Left cardiac atrium (tissue), 4 donors: ENCODE measurements around the gene LMNA. TPM values are rescaled to one million over a fixed set of nuclear protein-coding genes. Genes with fewer than 3 reads are reported as not detected.

Experiments used
- ATAC-seq, 2 donors: fragments of 200-7000 bp; cut with Tn5 transposase; one replicate each; pipeline ENCODE4 v1.9.1; 2020; ENCODE audit warnings: mild to moderate bottlenecking in 2 of 2, moderate library complexity in 2 of 2
- DNase-seq: peaks from one replicate; pipeline ENCODE4 v3.0.0-alpha.2; 2020
- intact Hi-C, 2 donors: fragments of 100-400 bp; cut with DNase I; formaldehyde crosslinking; loops; one replicate each; pipeline versions ENCODE4 v1.14.1 to v1.15.1; 2022 to 2023
- total RNA-seq, 2 donors: library from RNA; stranded (reverse); fragmentation: NEBNext Ultra II Directional; extraction: Animal tissue kit (Norgen Biotek cat#: 25700); gene quantifications; one replicate each; pipeline ENCODE4 v1.2.1, GENCODE V29; 2021
- donor health status: DM: no; HTN: yes; CAD: no.
- donor health status: DM: no; HTN: yes; CAD: no; lungs with severe emphysema.
- donor health status: DM: yes; HTN: yes; CAD: no.
- donor health status: Dilated cardiomyopathy.

The LMNA gene
- total RNA-seq, 2 donors from 2014 or later: 264 to 384 TPM

DNA sequence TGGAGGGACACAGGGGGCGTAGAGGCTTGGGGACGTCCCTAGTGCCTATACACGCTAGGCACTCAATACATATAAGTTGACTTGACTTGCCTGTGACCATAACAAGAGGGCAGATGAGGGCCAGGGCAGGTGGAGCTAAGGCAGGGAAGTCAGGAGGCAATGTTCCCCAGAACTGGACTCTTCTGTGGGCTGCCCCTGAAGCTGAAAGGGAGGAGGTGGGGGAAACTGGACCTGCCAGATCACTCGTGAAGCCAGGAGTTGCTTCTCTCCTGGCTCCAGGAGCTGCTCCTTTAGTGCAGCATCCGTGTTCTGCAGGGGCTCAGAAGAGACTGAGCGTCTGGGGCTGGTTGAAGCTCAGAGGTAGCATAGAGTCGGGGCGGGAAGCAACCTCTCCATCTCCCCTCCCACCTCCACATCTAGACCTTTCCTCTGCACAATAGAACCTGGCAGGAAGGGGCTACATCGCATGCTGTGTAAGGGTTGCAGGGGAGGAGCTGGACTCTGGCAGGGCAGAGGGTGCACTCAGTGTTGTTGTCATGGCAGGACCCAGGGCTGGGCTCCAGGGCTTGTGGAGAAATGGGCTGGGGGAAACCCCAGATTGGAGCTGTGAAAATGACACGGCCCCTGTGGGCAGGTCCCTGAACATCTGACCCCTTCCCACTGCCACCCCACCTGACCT is 36.0 kb downstream of the LMNA start:
- no peak for DNase-seq
- intact Hi-C loops: no loop called here
- ATAC-seq: no peak

DNA sequence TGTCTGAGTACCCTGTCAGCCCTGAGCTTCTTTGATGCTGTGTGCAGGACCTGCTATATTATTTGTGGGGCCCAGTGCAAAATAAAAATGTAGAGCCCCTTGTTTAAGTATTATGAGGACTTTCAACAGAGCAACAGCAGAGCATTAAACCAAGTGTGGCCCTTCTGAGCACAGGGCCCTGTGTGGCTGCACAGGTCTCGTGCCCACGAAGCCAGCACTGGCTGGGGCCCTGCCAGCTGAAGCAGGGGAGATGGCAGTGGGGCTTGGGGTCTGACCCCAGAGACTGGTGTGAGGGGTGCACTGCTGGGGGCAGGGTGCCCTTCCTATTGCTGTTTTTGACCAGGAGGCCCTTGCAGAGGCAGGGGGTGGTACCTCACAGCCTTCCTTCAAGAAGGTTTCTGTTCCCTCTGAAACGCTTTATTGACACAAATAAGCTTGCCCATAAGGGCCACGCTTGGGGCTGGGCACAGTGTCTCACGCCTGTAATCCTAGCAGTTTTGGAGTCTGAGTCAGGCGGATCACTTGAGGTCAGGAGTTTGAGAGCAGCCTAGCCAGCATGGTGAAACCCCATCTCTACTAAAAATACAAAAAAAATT is 36.7 kb downstream of the LMNA start:
- DNase-seq (no peak), ATAC-seq (no peak)
- intact Hi-C loops: no loop called here

DNA sequence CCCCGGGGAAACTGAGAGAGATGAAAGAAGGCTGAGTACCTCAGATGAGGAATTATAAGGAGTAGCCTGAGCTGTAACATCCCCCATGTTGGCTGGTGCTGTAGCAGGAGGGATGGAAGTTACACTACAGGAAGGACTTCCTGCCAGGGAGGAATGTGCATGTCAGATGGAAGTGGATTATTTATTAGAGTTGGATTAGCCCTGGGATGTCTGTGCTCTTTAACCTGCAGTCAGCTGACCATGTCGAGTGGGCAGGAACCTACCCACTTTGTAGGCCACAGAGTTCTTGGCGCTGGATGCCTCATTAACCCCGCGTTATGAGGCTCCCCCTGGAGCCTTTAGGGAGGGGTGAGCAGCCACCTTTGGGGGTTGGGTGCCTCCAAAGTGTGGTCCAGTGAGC is 38.1 kb downstream of the LMNA start:
- intact Hi-C loops: no loop called here
- ATAC-seq: no peak
- no peak for DNase-seq

DNA sequence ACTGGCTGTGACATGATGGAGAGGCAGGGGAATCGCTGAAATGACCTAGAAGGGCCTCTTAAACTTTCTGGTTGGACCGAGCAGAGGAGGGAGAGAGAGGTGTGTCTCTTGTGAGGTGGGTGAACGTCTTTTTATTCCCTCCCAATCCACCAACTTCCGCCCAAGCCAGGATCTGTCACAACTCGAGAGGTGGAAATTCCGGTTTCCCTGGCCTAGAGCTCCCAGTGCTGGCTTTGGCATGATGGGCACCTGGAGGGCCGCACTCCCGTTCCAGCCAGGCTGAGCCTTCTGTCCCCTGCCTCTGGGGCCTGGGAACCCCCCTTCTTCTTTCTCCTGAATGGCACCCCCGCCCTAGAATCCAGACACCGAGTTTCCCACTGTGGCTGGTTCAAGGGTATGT is 38.9 kb downstream of the LMNA start, which contains the start of gene SEMA4A:
Gene SEMA4A, plus strand, starts transcription at position 224 of the 400 bp plus-strand sequence. CDS start 994 bp downstream, outside the sequence.
- ATAC-seq (no peak), DNase-seq (no peak)
- intact Hi-C loops: no loop called here

DNA sequence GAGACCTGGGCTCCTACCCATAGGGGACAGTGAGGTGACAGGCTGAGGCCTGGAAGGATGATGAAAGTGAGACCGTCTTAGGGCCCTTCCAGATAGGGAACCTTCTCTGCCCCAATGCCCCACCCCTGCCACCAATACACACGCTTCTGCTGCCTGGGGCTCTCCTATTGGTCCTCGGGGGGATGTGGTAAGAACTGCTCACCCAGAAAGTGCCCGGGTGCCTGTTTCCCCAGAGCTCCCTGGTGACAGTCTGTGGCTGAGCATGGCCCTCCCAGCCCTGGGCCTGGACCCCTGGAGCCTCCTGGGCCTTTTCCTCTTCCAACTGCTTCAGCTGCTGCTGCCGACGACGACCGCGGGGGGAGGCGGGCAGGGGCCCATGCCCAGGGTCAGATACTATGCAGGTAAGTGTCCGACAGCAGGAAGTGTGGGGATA is 39.8 kb downstream of the LMNA start:
- intact Hi-C loops: no loop called here
- DNase-seq (no peak), ATAC-seq (peak; percentile 7 to 38)

DNA sequence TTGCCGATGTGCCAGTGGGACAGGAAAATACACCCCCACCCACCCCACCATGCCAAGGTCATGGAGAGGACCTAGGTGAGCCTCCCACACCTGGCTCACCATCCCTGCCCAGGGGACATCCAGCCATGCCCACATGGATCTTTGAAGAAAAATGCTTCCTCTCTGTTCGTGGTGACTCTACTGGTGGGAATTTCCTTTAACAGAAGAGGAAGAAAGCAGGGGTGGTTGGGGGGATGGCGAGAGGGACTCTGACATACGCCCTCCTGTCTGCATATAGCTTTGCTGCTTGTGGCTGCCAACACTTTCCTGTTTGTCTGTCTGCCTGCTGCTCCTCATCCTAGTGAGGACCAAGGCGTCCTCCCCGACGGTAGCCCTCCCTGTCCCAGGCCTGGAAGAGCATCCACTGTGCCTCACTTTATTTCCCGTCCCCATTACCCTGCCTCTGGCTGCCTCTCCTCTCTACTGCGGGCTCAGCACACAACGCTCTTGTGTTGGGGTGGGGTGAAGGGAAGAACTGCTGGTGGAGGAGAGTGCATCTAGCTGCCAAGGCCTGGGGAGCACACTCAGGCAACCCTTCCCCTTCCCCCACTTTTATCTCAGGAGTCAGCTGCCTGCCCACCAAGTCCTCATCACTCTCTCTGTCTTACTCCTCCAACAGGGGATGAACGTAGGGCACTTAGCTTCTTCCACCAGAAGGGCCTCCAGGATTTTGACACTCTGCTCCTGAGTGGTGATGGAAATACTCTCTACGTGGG is 41.4 kb downstream of the LMNA start:
- ATAC-seq (no peak), DNase-seq (no peak)
- intact Hi-C loops: no loop called here

DNA sequence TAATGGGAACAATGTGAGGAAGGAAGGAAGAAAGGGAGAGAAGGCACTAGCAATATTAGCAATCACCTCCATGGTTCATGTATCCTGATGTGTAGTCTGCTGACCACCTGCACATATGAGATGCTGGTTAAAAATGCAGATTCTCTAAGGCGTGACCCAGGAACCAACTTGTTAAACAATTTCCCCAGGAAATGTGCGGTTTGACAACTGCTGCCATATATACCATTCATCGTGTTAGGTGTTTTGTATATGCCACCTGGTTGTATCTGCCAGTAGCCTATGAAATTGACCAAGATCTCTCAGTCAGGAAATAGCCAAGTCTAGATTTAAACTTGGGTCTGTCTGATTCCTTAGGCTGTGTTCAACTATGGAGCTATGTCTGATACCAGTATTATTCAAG is 43.0 kb downstream of the LMNA start:
- intact Hi-C loops: no loop called here
- no peak for ATAC-seq
- no peak for DNase-seq

DNA sequence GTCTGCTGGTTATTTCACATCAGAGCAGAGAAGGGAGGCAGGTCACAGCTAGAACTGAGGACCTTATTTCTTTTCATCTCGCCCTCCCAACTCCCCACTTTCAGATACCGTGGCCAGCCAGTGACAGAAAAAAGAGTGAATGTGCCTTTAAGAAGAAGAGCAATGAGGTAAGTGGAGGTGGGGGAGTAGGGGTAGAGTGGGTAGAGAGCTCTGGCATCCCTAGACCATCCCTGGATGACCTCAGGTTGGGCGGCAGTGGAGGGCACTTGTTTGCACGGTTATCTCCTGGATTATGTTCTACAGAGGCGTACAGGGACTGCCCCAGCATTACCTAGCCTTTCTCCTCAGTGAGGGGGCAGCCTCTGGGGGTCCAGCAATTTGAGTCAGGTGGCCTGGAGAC is 43.5 kb downstream of the LMNA start:
- no peak for DNase-seq
- intact Hi-C loops: no loop called here

DNA sequence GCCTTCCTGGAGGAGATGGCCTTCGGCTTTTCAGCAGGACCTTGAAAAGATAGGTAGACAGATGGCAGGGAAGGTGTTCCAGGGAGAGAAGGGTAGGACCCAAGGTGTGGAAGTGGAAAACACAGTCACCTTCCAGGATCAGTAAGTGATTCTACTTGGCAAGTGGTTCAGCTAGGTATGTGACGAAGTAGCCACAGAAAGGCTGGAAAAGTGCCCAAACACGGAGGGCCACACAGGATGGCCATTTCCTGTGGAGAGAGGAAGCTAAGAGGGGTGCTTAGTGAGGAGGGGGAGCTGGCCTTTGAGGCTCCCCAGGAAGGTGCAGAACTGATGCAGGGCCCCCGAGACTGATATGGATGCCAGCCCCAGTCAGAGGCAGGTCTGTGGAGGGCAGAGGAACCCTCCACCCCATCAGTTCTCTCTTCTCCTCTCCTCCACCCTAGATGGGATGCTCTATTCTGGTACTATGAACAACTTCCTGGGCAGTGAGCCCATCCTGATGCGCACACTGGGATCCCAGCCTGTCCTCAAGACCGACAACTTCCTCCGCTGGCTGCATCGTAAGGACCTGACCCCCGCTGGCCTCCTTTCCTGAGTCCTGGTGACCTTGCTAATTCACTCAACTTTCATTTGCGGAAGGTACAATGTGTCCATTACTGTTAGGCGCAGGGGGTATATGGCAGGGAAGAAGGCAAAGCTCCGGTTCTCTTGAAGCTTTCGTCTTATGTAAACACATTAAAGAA is 45.7 kb downstream of the LMNA start:
- DNase-seq (peak; percentile 71), ATAC-seq (peak; percentile 36 to 58)
- intact Hi-C loops: loop anchor here in 1 of 2 donors (5.0 kb wide), 1 partner anchor 52 kb away; the partner anchor contains the start of gene PMF1

More for the DNA sequence above, 43.5 kb downstream of the LMNA start:
- no peak for ATAC-seq

DNA sequence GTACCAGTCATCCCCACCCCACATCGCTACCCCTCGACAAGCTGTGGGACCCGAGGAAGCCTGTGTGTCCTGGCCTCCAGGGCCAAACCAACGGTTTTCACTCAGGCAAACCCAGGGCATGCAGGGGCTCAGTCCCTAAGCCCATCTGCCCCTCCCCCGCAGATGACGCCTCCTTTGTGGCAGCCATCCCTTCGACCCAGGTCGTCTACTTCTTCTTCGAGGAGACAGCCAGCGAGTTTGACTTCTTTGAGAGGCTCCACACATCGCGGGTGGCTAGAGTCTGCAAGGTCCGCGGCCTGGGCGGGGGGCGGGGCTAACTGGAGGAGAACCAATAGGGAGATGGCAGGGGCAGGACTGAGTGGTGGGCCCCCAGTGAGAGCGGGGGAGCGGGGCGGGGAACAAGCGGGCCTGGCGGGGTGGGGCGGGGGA is 46.2 kb downstream of the LMNA start:
- ATAC-seq: peak; percentile 87 to 91
- intact Hi-C loops: loop anchor here in 1 of 2 donors (5.0 kb wide), 1 partner anchor 52 kb away; the partner anchor contains the start of gene PMF1
- peak; percentile 93 for DNase-seq

DNA sequence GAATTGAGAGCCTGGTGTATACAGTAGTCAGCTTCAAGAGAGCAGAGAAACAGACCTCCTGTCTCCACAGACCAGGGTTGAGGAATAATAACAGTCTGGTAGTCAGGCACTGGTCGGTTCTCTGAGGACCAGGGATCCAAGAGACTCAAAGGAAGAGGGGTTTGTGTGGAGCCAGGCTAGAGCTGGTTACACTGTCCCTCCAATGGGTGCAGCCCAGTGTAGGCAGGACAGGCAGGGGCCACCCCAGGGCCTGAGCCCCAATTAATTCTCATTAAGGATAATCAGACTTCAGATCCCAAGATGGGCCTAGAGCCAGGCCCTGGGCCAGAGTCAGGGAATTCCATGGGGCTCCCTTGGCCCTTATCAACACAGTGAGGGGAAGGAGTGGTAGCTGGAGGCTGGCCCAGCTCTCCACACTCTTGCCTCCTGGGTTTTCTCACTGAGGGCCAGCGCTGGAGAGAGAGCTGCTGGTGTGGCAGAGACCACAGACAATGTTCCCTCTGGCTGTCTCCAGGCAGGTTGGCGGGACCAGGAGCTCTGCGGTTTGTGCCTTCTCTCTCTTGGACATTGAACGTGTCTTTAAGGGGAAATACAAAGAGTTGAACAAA is 48.0 kb downstream of the LMNA start:
- DNase-seq: no peak
- peak; percentile 49 for ATAC-seq
- intact Hi-C loops: loop anchor here in 1 of 2 donors (5.0 kb wide), 1 partner anchor 50 kb away; the partner anchor contains the start of gene PMF1

DNA sequence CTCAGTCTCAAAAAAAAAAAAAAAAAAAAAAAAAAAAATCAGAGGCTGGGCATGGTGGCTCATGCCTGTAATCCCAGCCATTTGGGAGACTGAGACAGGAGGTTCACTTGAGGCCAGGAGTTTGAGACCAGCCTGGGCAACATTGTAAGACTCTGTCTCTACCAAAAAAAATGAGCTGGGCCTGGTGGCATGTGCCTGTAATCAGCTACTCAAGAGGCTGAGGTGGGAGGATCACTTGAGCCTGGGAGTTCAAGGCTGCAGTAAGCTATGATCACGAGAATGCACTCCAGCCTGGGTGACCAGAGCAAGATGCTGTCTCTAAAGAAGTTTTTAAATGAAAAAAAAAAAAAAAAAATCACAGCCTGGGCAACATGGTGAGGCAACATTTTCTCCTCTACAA is 49.2 kb downstream of the LMNA start:
- intact Hi-C loops: loop anchor here in 1 of 2 donors (5.0 kb wide), 1 partner anchor 49 kb away; the partner anchor contains the start of gene PMF1
- no peak for DNase-seq
- no peak for ATAC-seq

DNA sequence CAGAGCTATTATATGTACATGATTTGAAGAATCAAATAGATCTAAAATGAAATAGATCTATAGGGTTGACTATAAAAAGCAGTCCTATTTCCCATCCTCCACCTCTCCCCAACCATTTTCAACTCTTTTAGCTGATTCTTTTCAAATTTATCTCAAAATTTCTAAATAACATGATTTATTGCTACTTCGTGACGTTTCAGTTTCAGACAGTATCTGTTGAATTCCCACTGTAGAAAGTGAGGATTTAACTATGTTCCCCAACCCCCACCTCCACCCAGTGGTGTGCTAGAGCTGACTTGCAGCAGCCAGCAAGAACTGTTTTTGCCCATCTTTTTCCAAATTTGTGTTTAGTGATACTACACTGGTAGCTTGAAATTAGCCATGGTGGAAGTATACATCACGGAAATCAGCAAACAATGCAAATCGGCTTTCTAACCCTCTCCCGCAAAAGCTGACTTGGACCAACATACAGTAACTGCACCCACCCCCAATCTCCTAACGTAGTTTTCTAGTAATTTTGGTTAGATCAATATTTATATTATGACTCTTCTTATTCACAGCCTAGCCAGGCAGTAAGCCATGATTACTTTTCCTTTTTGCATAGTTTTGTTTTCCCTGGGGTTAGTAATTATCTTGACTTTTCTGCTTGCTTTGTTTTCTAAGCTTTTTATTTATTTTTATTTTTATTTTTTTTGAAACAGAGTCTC is 49.8 kb downstream of the LMNA start:
- no peak for DNase-seq
- ATAC-seq: no peak
- intact Hi-C loops: loop anchor here in 1 of 2 donors (5.0 kb wide), 1 partner anchor 48 kb away; the partner anchor contains the start of gene PMF1

DNA sequence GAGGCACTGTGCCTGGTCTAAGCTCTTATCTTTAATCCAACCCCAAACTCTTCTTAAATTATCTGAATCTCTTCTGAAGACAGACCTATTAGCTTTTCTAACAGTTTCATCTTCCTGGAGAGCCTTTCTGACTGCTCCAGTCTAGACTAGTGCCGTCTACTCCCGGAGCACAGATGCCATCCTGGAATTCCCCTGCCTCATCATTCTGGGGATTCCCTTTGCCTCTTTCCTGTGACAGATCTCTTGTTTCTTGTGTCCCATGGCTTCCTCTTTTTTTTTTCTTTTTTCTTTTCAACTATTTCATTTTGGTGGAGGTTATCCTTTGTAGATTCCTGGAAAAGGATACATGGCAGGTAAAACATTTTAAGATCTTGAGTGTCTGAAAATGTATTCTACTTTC is 50.6 kb downstream of the LMNA start:
- DNase-seq: no peak
- no peak for ATAC-seq
- intact Hi-C loops: no loop called here

DNA sequence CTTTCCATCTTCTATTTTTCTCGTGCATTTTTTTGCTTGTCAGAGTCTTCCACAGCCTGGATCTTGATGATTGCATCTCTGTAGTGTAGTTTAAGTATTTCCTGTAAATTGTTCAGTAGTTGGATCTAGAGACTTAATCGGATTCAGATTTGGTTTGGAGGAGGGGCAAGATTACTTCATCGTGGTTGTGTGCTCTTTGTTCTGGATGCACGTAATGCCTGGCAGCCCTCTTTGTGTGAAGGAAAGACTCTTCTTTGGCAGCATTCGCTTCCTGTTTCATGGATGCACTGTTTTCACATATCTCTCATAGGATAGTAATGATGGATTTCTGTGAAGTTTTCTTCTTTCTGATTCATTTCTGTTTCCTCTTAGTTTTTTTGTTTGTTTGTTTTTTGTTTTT is 53.0 kb downstream of the LMNA start:
- intact Hi-C loops: no loop called here
- ATAC-seq (no peak), DNase-seq (no peak)

DNA sequence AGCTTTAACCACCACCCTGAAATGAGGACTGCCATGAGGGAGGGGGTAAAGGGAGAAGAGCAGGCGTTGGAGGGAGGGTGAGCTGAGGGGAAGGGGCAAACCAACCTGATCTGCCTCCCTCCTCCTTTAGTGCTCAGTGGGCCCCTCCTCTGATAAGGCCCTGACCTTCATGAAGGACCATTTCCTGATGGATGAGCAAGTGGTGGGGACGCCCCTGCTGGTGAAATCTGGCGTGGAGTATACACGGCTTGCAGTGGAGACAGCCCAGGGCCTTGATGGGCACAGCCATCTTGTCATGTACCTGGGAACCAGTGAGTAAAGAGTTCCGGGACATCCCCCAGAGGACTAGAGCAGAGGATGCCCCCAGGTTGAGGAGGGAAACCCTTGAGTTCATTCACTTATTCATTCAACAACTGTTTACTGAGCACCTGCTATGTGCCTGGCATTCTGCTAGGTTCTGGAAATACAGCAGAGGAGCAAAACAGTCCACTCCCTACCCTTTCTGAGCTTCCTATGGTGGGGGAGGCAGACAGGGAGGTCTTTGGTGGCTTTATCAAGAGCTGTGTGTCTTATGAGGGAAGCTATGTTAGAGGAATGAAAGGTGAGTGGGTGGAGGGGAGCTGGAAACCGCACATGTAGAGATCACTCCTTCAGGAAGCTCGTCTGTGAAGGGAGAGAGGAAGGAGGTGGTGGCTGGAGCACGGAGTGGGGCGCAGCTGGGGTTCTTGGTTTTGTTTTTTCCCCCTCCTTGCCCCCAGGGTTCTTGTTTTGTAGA is 58.4 kb downstream of the LMNA start:
- ATAC-seq (no peak), DNase-seq (no peak)
- intact Hi-C loops: no loop called here

DNA sequence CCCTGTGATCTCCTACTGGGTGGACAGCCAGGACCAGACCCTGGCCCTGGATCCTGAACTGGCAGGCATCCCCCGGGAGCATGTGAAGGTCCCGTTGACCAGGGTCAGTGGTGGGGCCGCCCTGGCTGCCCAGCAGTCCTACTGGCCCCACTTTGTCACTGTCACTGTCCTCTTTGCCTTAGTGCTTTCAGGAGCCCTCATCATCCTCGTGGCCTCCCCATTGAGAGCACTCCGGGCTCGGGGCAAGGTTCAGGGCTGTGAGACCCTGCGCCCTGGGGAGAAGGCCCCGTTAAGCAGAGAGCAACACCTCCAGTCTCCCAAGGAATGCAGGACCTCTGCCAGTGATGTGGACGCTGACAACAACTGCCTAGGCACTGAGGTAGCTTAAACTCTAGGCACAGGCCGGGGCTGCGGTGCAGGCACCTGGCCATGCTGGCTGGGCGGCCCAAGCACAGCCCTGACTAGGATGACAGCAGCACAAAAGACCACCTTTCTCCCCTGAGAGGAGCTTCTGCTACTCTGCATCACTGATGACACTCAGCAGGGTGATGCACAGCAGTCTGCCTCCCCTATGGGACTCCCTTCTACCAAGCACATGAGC is 62.2 kb downstream of the LMNA start:
- ATAC-seq: no peak

More for the DNA sequence above, 62.2 kb downstream of the LMNA start:
- intact Hi-C loops: no loop called here
- DNase-seq: no peak
